Brain microvascular endothelial cell (primary cell): ENCODE data around the gene MESP2.
"Not testable (repeated sequence)": the region's sequence is repeated elsewhere in the genome, so short reads cannot be mapped to it uniquely, and the experiment has no call there.

Source experiments
- DNase-seq: peaks from one replicate; pipeline ENCODE4 v3.0.0-alpha.2; 2020
- H3K27ac ChIP-seq: fragments of 250-450 bp; sonication (Bioruptor Pico); 2 replicates; pipeline ENCODE4 v1.5.1; 2020; ENCODE audit warnings: mild to moderate bottlenecking, moderate library complexity
- H3K27me3 ChIP-seq: fragments of 250-450 bp; sonication (Bioruptor Pico); replicated peaks from 2 replicates; pipeline ENCODE4 v1.5.1; 2020; ENCODE audit warnings: mild to moderate bottlenecking
- H3K36me3 ChIP-seq: fragments of 250-450 bp; sonication (Bioruptor Pico); replicated peaks from 2 replicates; pipeline ENCODE4 v1.5.1; 2020; ENCODE audit warnings: mild to moderate bottlenecking
- H3K4me3 ChIP-seq: 2 replicates; pipeline ENCODE4 v1.5.1; 2011; ENCODE audit warnings: low read depth, mild to moderate bottlenecking, control low read depth, low read length, moderate library complexity
- CTCF ChIP-seq: IDR thresholded peaks from 2 replicates; pipeline ENCODE4 v1.5.1; 2011; ENCODE audit warnings: low read depth, mild to moderate bottlenecking, moderate library complexity, low read length, control low read depth, inconsistent platforms; ENCODE audit errors: missing control alignments
- in situ Hi-C: cut with HindIII; loops from 2 replicates; pipeline ENCODE4 v1.10.0; 2017; ENCODE audit warnings: low sequenced_read_pairs, low pct_ligation_motif_present

The MESP2 gene

DNA sequence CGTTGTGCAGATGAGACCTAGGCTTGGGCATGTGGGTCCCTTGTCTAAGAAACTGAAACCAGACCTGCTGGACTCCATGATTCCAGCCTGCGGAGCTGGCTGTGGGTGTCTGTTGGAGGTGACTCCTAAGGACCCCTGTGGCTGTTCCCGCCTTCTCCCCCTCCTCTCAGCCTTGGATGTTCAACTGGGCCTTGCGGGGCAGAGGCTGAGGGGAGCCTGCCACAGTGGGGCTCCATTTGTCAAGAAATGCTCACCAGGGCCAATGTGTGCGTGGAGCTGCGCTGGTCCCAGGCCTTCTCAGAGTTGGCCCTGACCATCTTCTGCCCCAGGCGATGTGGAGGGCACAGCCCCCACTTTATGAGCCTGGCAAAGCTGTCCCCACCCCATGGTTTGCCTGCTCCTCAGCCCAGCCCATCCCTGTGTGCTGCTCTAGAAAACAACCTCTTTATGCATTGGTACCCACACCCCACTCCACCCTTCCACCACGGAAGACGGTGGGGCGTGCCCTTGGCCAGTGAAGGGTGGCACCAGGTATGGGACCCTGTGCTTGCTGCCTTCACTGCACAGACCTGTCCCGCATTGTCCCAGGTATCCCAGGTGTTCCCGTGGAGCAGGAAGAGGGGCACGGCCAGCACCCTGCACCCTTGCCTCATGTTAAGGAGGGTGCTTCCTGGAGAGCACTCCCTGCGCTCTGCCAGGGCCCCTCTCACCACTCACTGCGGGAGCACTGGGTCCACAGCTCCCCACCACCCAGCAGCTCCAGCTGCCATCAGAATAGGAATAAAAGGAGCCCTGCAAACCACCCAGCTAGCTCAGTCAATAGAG is 7.9 kb downstream of the MESP2 start:
- in situ Hi-C loops: no loop called here
- no peak for DNase-seq
- H3K27ac ChIP-seq: no peak overlapping the region
- peaks cover 16% of the 10 kb centered on the region for H3K36me3 ChIP-seq
- TF ChIP-seq CTCF: no peak
- H3K4me3 ChIP-seq: no peak overlapping the region
- no peaks in the 10 kb centered on the region for H3K27me3 ChIP-seq

DNA sequence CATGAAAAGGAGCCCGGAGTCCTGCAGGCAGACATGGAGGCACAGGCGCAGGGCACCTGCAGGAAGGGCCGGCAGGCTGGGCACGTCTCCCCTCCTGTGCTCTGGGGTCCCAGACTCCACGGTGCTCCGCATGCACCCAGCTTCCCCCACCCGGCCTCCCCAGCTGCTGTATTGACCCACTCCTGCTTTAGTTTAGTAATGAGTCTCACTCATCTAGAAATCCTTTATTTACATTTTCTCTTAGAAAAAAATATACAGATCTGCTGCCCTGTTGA is 8.5 kb downstream of the MESP2 start:
- no peak overlapping the region for H3K4me3 ChIP-seq
- no peaks in the 10 kb centered on the region for H3K27me3 ChIP-seq
- peaks cover 20% of the 10 kb centered on the region for H3K36me3 ChIP-seq
- no peak overlapping the region for H3K27ac ChIP-seq
- no peak for DNase-seq
- in situ Hi-C loops: no loop called here
- TF ChIP-seq CTCF: no peak

- DNase-seq: no peak
- Histone ChIP-seq H3K36me3 (peaks cover 22% of the 10 kb centered on the region), H3K27ac (no peak overlapping the region), H3K27me3 (no peaks in the 10 kb centered on the region), H3K4me3 (no peak overlapping the region)
- no peak for TF ChIP-seq CTCF
- in situ Hi-C loops: no loop called here
Measured at GRCh38 chr15:89785064-89785773, 9.1 kb downstream of the MESP2 start.

- TF ChIP-seq CTCF: no peak
- Histone ChIP-seq H3K27ac (no peak overlapping the region), H3K36me3 (peaks cover 28% of the 10 kb centered on the region), H3K27me3 (no peaks in the 10 kb centered on the region), H3K4me3 (no peak overlapping the region)
- DNase-seq: no peak
- in situ Hi-C loops: no loop called here
Measured at GRCh38 chr15:89785774-89786140, 9.6 kb downstream of the MESP2 start.

DNA sequence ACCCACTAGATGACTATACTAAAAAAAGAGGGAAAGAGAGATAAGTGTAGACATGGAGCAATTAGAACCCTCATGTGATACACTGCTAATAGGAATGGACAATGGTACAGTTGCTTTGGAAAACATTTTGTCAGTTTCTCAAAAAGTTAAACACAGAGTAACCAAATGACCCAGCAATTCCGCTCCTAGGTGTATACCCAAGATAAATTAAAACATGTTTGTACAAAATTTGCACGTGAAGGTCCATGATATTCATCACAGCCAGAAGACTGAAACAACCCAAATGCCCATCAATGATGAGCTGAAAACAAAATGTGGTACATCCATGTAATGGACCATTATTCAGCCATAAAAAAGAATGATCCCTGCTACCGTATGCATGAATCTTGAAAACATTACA is 11.8 kb downstream of the MESP2 start:
- no peak overlapping the region for H3K27ac ChIP-seq
- H3K27me3 ChIP-seq: no peaks in the 10 kb centered on the region
- no peak for TF ChIP-seq CTCF
- in situ Hi-C loops: no loop called here
- H3K4me3 ChIP-seq: no peak overlapping the region
- H3K36me3 ChIP-seq: peaks cover 45% of the 10 kb centered on the region
- DNase-seq: no peak

DNA sequence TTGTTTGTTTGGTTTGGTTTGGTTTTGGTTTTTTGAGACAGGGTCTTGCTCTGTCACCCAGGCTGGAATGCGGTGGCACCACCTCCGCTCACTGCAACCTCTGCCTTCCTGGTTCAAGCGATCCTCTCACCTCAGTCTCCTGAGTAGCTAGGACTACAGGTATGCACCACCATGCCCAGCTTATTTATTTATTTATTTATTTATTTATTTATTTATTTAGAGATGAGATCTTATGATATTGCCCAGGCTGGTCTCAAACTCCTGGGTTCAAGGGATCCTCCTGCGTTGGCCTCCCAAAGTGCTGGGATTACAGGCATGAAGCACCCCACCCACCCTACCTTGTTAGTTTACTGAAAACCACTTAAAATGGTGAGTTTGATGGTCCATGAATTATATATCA is 12.5 kb downstream of the MESP2 start:
- H3K27ac ChIP-seq, H3K4me3 ChIP-seq, H3K27me3 ChIP-seq, DNase-seq, in situ Hi-C loops: not testable (repeated sequence)
- peaks cover 47% of the 10 kb centered on the region for H3K36me3 ChIP-seq
